Glutamatergic neuron (in vitro differentiated cells): ENCODE data around the gene PTBP1. TPM values are rescaled to one million over a fixed set of nuclear protein-coding genes. Genes with fewer than 3 reads are reported as not detected.
A peak's percentile ranks its signal among the peaks of the same experiment; 100 is the strongest.

ENCODE experiments used
- DNase-seq: peaks from one replicate; pipeline ENCODE4 v3.0.0; 2022
- H3K27ac Mint-ChIP-seq: one replicate; pipeline ENCODE4 v1.8.0; 2020; ENCODE audit warnings: mild to moderate bottlenecking, mixed read lengths, inconsistent platforms; ENCODE audit not compliant: unreplicated experiment
- H3K27me3 Mint-ChIP-seq: one replicate; pipeline ENCODE4 v1.8.0; 2020; ENCODE audit warnings: mild to moderate bottlenecking, moderate library complexity, mixed read lengths, inconsistent platforms; ENCODE audit not compliant: unreplicated experiment
- H3K36me3 Mint-ChIP-seq: one replicate; pipeline ENCODE4 v1.8.0; 2020; ENCODE audit warnings: mild to moderate bottlenecking, mixed read lengths, inconsistent platforms; ENCODE audit not compliant: unreplicated experiment
- H3K4me1 Mint-ChIP-seq: one replicate; pipeline ENCODE4 v1.8.0; 2020; ENCODE audit warnings: mild to moderate bottlenecking, low read depth, mixed read lengths, inconsistent platforms; ENCODE audit not compliant: unreplicated experiment
- H3K4me3 Mint-ChIP-seq: one replicate; pipeline ENCODE4 v1.8.0; 2020; ENCODE audit warnings: mild to moderate bottlenecking, mixed read lengths, inconsistent platforms; ENCODE audit not compliant: unreplicated experiment
- H3K9me3 Mint-ChIP-seq: one replicate; pipeline ENCODE4 v1.8.0; 2020; ENCODE audit warnings: mild to moderate bottlenecking, moderate library complexity, mixed read lengths, inconsistent platforms; ENCODE audit not compliant: unreplicated experiment
- total RNA-seq: library from RNA; stranded (reverse); fragmentation: NEBNext Ultra II Directional; extraction: Animal tissue kit (Norgen Biotek cat#: 25700); gene quantifications from one replicate; pipeline ENCODE4 v1.2.1, GENCODE V29; 2021; ENCODE audit not compliant: unreplicated experiment
- TF ChIP-seq, protein P1 (sequence below): fragments of 200-600 bp; sonication (generic); IDR thresholded peaks from one replicate; pipeline ENCODE4 v1.5.0; 2021; ENCODE audit not compliant: partially characterized antibody, unreplicated experiment

Gene PTBP1
- total RNA-seq, 1 donor from 2014 or later = 244 TPM

DNA sequence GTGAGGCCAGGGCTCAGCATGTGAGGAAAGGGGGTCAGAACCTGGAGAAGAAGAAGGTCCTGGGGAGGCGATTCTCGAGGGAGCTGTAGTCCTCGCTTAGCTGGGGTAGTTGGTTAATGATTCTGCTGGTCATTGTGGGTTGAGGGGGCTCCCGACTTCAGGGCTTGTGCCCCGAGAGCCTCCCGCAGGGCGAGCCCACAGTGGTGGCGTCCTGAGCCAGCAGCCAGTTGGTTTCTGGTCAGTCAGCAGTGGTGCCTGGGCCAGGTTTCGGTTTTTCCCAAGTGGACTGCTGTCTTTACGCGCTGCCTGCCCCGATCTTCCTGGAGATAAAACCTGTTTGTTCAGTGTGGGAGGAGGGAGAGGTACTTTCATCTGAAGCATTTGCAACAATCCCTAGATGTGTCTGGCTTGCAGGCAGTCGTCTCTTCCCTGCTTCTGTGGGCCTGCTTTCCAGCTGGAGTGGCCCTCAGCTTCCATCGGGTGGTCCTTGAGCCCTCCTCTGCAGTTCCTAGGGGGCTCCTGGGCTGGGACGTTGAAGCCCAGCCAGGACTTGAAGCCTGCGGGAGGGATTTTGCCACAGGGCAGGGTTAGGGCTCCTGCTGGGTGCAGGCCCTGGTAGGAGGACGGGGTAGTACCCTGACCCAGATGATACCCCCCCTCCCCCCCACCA is 3.2 kb downstream of the PTBP1 start:
- no peak for DNase-seq
- Mint-ChIP-seq H3K27me3 (peaks cover 16% of the 10 kb centered on the region), H3K36me3 (no peaks in the 10 kb centered on the region), H3K4me3 (peak overlapping the region; percentile 97), H3K9me3 (peaks cover 11% of the 10 kb centered on the region), H3K4me1 (peaks cover 24% of the 10 kb centered on the region), H3K27ac (peak overlapping the region; percentile 80)
- TF ChIP-seq, protein P1, sequence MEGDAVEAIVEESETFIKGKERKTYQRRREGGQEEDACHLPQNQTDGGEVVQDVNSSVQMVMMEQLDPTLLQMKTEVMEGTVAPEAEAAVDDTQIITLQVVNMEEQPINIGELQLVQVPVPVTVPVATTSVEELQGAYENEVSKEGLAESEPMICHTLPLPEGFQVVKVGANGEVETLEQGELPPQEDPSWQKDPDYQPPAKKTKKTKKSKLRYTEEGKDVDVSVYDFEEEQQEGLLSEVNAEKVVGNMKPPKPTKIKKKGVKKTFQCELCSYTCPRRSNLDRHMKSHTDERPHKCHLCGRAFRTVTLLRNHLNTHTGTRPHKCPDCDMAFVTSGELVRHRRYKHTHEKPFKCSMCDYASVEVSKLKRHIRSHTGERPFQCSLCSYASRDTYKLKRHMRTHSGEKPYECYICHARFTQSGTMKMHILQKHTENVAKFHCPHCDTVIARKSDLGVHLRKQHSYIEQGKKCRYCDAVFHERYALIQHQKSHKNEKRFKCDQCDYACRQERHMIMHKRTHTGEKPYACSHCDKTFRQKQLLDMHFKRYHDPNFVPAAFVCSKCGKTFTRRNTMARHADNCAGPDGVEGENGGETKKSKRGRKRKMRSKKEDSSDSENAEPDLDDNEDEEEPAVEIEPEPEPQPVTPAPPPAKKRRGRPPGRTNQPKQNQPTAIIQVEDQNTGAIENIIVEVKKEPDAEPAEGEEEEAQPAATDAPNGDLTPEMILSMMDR = no peak

DNA sequence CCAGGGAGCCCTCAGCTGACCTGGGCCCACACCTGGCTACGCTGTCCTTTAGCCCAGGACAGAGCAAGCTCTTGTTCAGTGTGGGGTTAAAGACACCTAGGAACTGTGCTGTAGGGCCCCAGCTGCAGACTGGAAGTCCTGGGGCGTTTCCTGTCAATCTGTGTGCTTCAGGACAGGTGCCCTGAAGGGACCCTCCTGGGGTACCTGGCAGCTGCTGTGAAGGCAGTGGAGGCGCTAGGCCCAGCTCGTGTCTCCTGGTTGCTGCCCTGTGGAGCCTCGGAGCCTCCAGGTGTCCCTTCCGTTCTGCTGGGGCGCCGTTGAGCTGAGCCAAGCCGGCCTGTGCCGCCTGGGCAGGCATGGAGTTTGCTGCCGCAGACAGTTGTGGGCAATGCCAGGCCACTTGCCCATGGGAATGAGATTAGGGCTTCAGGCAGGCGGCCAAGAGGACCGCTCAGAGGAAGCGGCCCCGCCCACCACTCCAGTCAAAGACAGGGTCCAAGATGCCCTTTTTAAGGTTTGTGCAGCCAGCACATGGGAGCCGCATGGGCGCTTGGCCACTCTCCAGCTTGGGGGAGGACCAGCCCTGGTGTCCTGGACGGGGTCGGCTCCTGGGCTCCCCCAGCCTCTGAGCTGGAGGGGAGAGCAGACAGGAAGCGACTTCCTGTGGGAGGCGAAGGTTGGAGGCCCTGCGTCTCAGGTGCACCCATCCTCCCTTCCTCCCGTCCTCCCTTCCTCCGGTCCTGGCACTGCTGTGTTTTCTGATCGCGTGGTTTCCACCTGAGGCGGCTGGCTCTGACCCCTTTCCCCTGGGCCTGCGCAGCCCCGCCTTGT is 4.0 kb downstream of the PTBP1 start:
- Mint-ChIP-seq H3K27ac (peak overlapping the region; percentile 92), H3K36me3 (no peaks in the 10 kb centered on the region), H3K4me1 (peaks cover 24% of the 10 kb centered on the region), H3K4me3 (peak overlapping the region; percentile 90), H3K9me3 (peaks cover 11% of the 10 kb centered on the region), H3K27me3 (peaks cover 16% of the 10 kb centered on the region)
- TF ChIP-seq, protein P1 = no peak
- no peak for DNase-seq

DNA sequence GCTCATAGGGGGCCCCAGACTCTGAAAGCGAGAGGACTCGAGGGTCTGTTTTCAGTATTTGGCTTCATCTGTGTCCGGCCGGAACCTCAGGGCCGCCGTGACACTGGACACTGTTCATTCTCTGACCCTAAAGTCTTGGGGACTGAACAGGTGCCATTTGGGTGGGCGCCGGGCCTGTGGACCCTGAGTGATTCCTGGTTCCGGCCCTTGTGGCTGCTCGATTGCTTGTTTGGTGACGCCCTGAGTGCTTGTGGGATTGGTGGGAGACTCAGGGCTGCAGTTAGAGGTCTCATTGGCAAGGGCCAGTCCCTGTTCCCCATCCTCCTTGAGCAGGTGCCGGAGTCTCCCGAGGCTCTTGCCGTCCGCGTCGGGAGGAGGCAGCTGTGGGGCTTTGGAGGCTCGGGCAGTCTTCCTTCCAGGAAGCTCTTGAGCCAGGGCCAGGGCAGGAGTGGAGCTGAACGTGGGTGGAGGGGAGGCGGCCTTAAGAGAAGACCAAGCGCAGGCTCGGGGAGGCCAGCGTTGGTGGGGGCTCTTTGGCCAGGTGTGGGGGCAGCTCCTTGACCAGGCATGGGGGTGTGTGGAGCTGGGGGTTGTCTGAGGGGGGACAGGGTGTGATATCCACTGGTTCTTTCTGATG is 4.7 kb downstream of the PTBP1 start:
- Mint-ChIP-seq H3K9me3 (peaks cover 11% of the 10 kb centered on the region), H3K4me3 (peak overlapping the region; percentile 90), H3K27ac (peak overlapping the region; percentile 92), H3K27me3 (peaks cover 14% of the 10 kb centered on the region), H3K4me1 (peaks cover 21% of the 10 kb centered on the region), H3K36me3 (no peaks in the 10 kb centered on the region)
- TF ChIP-seq, protein P1 = no peak
- no peak for DNase-seq

DNA sequence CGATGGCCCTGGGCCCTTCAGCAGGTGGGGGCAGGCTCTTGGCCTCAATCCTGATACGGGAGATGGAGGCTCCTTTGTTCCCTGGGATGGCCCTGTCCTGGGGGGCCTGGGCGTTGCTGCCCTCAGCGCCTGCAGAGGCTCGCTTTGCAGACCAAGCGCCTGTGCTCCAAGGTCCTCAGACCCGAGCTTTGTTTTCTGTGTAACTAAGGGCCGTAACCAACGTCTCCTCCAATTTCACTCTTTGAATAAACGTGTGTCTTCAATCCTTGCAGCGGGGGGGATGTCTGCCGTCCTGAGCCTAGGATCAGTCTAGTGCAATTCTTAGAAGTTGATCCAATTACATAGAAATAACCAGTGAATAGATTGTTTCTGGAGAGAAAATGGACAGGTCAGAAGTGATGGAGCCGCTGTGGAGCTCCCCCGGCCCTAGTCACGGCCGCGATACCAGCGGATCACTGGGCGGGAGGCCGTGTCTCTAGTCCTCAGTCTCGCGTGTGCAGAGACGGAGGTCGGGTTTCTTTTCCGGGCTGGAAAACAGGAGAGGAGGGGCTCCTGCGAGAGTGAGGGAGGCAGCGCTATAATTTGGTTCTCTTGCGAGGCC is 5.3 kb downstream of the PTBP1 start:
- DNase-seq = no peak
- H3K9me3 Mint-ChIP-seq = peaks cover 15% of the 10 kb centered on the region
- H3K4me1 Mint-ChIP-seq = peaks cover 23% of the 10 kb centered on the region
- H3K27me3 Mint-ChIP-seq = peaks cover 20% of the 10 kb centered on the region
- TF ChIP-seq, protein P1 = no peak
- H3K27ac Mint-ChIP-seq = peak overlapping the region; percentile 92
- H3K36me3 Mint-ChIP-seq = peaks cover 4% of the 10 kb centered on the region
- H3K4me3 Mint-ChIP-seq = peak overlapping the region; percentile 90
